HG02588 (cell line): Measurements from ENCODE around the gene SGMS1.

Experiments
- ATAC-seq: cut with Tn5 transposase; IDR thresholded peaks from one replicate; pipeline ENCODE4 v1.9.1; 2021; ENCODE audit warnings: mild to moderate bottlenecking, moderate library complexity; ENCODE audit not compliant: unreplicated experiment

SGMS1 gene

GRCh38 chr10:50636618-50637579, 13.1 kb upstream of the SGMS1 start:
- peak; percentile 89 for ATAC-seq

- no peak for ATAC-seq
These were observed 11.5 kb upstream of the SGMS1 start for GRCh38 chr10:50635286-50635685.

- ATAC-seq: no peak
These were observed 10.7 kb upstream of the SGMS1 start for GRCh38 chr10:50634479-50634878.

- ATAC-seq: no peak
These were observed 7.3 kb upstream of the SGMS1 start for GRCh38 chr10:50631052-50631451.

GRCh38 chr10:50629495-50630122, 5.9 kb upstream of the SGMS1 start:
- no peak for ATAC-seq

- no peak for ATAC-seq
These were observed 4.1 kb upstream of the SGMS1 start for GRCh38 chr10:50627896-50628295.

- no peak for ATAC-seq
These were observed 3.7 kb upstream of the SGMS1 start for GRCh38 chr10:50627443-50627842.

- no peak for ATAC-seq
These were observed 1.9 kb upstream of the SGMS1 start for GRCh38 chr10:50625649-50626132.

GRCh38 chr10:50624866-50625501, 1.2 kb upstream of the SGMS1 start:
- ATAC-seq: peak; percentile 41

GRCh38 chr10:50624413-50624865, 683 bp upstream of the SGMS1 start:
- ATAC-seq: peak; percentile 55

GRCh38 chr10:50622706-50623662, 772 bp downstream of the SGMS1 start:
- ATAC-seq: peak; percentile 9

- ATAC-seq: peak; percentile 27
These were observed 1.6 kb downstream of the SGMS1 start for GRCh38 chr10:50621968-50622705.

GRCh38 chr10:50620899-50621298, 2.9 kb downstream of the SGMS1 start:
- no peak for ATAC-seq

- no peak for ATAC-seq
These were observed 3.9 kb downstream of the SGMS1 start for GRCh38 chr10:50619882-50620281.

GRCh38 chr10:50619166-50619565, 4.6 kb downstream of the SGMS1 start:
- ATAC-seq: no peak

- no peak for ATAC-seq
These were observed 5.1 kb downstream of the SGMS1 start for GRCh38 chr10:50618624-50619023.

- ATAC-seq: no peak
These were observed 8.1 kb downstream of the SGMS1 start for GRCh38 chr10:50615658-50616057.

- no peak for ATAC-seq
These were observed 9.2 kb downstream of the SGMS1 start for GRCh38 chr10:50614444-50615137.
